Colon (tissue), 2 donors: ENCODE measurements around the gene BRSK2.
"Not testable (repeated sequence)": the region's sequence is repeated elsewhere in the genome, so short reads cannot be mapped to it uniquely, and the experiment has no call there.

Experiments used
- FAIRE-seq: peaks from 2 replicates; lab custom pipeline; 2012; peaks lifted over from hg19 to GRCh38; lab: Jason Lieb, UNC
- donor health status: control.
- donor health status: control.

Gene BRSK2

GRCh38 chr11:1389932-1390568 lies at the start of gene BRSK2:
BRSK2 (plus strand) TSS chr11:1389934; CDS start chr11:1390285, 351 bp downstream.
- FAIRE-seq = no peak

- no peak for FAIRE-seq
These were observed 49.6 kb upstream of the BRSK2 start for GRCh38 chr11:1340111-1340510.

GRCh38 chr11:1341226-1341625 lies 48.5 kb upstream of the BRSK2 start:
- not testable (repeated sequence) for FAIRE-seq

GRCh38 chr11:1341928-1342524 lies 47.7 kb upstream of the BRSK2 start:
- no peak for FAIRE-seq

- FAIRE-seq = no peak
These were observed 46.8 kb upstream of the BRSK2 start for GRCh38 chr11:1342946-1343345.

- no peak for FAIRE-seq
These were observed 46.2 kb upstream of the BRSK2 start for GRCh38 chr11:1343391-1344055.

- no peak for FAIRE-seq
These were observed 45.6 kb upstream of the BRSK2 start for GRCh38 chr11:1344056-1344635.

- no peak for FAIRE-seq
These were observed 43.8 kb upstream of the BRSK2 start for GRCh38 chr11:1345737-1346513.

GRCh38 chr11:1346669-1347390 lies 42.9 kb upstream of the BRSK2 start:
- no peak for FAIRE-seq

GRCh38 chr11:1347411-1347999 lies 42.2 kb upstream of the BRSK2 start:
- not testable (repeated sequence) for FAIRE-seq

- FAIRE-seq = no peak
These were observed 41.5 kb upstream of the BRSK2 start for GRCh38 chr11:1348146-1348795.

GRCh38 chr11:1348796-1349326 lies 40.9 kb upstream of the BRSK2 start:
- FAIRE-seq = no peak

GRCh38 chr11:1349327-1350041 lies 40.2 kb upstream of the BRSK2 start:
- FAIRE-seq = no peak

GRCh38 chr11:1350086-1350725 lies 39.5 kb upstream of the BRSK2 start:
- FAIRE-seq = no peak

- no peak for FAIRE-seq
These were observed 38.3 kb upstream of the BRSK2 start for GRCh38 chr11:1351278-1351937.

GRCh38 chr11:1352696-1353382 lies 36.9 kb upstream of the BRSK2 start:
- FAIRE-seq = no peak

- FAIRE-seq = no peak
These were observed 36.2 kb upstream of the BRSK2 start for GRCh38 chr11:1353383-1354124.
